Middle frontal gyrus (tissue), 1 donor: ENCODE results near the gene THOC6.
"Not testable (repeated sequence)": the region's sequence is repeated elsewhere in the genome, so short reads cannot be mapped to it uniquely, and the experiment has no call there.

Source experiments
- DNase-seq: peaks from one replicate; pipeline ENCODE4 v3.0.0-alpha.2; 2015; ENCODE audit warnings: low spot score; ENCODE audit errors: extremely low spot score

Gene THOC6

DNA sequence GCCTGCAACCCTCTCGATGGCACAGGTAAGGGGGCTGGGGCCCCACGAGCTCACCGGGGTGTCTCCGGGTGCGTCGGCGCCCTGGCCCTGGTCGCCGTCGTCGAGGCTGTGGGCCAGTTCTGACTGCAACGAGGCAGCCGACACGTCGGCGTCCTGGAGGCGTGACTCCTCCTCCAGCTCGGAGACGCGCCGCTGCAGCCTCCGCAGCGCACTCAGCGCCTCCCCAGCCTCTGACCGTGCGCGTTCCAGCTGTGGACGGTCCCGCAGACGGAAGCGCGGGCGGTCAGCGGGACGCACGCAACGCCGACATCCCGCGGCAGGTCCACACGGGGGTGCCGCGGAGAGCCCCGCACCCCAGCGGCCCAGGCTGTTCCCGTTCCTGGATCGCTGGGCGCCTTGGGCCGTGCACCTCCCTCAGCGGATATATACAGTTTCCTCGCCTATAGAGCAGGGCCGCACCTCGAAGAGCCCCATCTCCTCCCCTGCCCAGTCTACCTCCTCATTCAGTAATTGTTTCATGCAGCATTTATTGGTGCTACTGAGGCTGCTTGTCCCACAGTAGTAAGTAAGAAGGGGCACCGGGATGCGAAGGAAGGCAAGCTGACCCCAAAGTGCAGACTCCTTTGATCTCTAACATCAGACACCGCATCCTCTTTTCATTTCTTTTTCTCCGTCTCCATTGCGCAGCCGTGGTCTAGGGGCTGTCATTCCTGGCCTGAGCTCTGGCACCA, 5.8 kb downstream of the THOC6 start:
- no peak for DNase-seq

DNA sequence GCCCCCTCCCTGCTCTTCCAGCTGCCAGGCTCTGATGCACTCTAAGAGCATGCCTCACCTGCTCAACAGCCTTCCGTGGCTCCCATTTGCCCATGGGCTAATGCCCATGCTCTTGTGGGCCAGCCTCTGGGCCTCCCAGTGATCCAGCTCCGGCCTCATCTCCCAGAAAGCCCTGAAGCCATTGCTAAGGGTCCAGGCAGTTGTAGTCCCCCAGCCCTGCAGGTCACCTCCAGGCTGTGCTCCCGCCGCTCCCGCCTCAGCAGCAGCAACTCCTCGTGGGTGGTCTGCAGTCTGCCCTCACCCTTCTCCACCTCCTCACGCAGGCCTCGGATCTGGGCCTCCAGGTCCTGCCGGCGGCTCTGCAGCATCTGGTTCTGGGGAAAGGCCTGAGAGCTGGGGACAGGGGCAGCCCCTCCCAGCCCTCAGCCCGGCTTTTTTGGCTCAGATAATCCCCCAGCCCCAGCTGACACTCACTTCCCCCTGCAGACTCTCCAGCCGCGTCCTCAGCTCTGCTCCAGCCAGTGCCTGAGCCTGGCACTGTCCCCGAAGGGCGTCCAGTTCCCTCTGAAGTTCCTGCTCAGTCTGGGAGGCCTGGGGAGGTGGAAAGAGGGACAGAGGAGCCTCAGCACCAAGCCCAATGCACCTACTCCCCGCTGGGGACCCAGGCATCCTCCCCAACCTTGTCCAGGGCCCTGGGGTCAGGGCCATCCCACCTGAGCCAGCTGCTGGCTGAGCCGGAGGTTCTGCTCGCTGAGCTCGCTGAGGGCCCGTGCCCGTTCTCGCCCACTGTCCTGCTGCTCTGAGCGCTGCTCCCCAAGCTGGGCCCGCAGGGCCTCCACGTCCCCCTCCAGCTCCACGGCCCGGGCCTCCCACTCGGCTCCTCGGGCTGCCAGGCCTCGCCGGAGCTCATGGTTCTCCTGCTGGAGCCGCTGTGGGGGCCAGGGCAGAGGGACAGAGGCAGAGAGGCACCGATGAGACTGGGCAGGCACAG, 6.7 kb downstream of the THOC6 start:
- DNase-seq, result no peak

- DNase-seq, result no peak
These were observed 8.8 kb downstream of the THOC6 start for GRCh38 chr16:3032624-3033023.

- DNase-seq, result no peak
These were observed 11.6 kb downstream of the THOC6 start for GRCh38 chr16:3035289-3035971.

- no peak for DNase-seq
These were observed 12.3 kb downstream of the THOC6 start for GRCh38 chr16:3035972-3036725.

DNA sequence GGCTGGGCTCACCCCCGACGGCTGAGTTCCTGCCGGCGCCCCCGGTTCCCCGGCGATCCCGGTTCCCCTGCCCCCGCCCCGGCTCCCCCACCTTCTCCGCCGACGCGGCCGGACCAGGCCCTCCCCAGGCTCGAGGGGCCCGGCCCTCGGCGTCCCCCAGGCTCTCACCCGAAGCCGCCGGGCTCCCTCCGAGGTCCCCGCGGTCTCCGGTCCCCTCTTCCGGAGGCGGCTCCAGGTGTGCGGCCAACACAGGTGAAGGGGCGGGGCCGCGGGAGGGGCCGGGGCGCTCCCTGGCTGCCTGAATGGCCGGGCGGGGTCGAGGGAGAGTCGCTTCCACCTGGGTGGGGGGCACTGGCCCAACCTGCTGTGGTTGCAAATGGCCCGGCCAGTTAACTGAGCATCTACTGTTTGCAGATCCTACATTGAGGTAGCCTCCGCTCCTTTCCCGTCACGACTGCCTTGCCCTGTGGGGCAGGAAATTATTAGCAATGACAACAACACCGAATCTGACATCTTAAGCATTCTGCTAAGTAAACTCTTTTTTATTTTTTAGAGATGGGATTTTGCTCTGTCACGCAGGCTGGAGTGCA, 13.0 kb downstream of the THOC6 start, which contains the start of gene BICDL2:
TSS of gene BICDL2 (minus strand) at position 219 of the 590 bp plus-strand sequence. CDS start 1,448 bp downstream, outside the sequence.
- DNase-seq, result no peak

GRCh38 chr16:3038256-3038655, 14.4 kb downstream of the THOC6 start:
- DNase-seq, result no peak

GRCh38 chr16:3038896-3039295, 15.1 kb downstream of the THOC6 start:
- no peak for DNase-seq

DNA sequence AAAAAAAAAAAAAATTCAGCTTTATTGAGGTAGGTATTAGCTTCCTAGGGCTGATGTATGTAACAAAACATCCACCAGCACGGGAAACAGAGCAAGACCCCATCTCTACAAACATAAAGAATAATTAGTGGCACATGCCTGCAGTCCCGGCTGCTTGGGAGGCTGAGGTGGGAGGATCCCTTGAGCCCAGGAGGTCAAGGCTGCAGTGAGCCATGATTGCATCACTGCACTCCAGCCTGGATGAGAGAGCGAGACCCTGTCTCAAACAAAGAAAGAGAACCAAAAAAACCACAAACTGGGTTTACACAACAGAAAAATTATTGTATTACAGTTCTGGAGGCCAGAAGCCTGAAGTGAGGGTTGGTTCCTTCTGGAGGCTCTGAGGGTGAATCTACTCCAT, 18.5 kb downstream of the THOC6 start:
- no peak for DNase-seq

DNA sequence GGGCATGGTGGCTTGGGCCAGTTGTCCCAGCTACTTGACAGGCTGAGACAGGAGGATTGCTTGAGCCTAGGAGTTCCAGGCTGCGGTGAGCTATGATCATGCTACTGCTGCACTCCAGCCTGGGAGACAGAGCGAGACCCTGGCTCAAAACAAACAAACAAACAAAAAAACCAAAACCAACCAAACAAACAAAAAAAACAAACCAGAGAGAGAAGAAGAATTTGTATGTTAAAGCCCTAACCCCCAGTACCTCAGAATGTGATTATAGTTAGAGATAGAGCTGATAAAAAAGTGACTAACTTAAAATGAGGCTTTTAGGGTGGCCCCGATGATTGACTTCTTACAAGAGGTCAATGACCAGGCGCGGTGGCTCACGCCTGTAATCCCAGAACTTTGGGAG, 20.9 kb downstream of the THOC6 start:
- DNase-seq, result no peak

GRCh38 chr16:3045758-3046640, 22.2 kb downstream of the THOC6 start, which contains the start of gene MMP25:
Gene MMP25, plus strand, starts transcription at chr16:3046561. Its CDS starts 357 bp downstream, at chr16:3046918.
- DNase-seq, result no peak

DNA sequence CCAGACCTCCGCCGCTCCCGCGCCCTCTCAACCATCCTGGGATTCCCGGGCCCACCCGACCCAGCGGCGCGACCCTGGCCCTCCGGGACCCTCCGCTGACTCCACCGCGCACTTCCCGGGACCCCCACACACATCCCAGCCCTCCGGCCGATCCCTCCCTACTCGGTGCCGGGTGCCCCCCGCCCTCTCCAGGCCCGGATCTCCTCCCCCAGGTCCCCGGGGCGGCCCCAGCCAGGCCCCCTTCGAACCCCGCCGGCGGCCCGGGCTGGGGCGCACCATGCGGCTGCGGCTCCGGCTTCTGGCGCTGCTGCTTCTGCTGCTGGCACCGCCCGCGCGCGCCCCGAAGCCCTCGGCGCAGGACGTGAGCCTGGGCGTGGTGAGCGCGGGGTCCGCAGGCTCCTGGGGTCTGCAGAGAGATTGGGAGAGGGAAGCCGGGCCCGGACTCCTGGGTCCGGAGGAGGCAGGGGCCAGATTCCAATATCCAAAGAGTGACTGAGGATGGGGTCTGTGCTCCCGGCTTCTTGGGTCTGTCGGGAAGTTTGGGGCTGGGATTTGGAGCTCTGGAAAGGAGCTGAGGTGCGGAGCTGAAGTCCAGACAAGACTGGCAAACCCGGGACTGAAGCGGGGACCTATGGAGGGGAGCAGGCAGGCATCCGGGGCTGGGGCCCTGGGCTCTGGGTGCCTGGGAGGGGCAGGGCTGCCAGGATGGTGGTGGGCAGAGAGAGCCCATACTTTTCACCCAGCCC, 23.0 kb downstream of the THOC6 start:
- DNase-seq, result no peak

- DNase-seq, result no peak
These were observed 23.5 kb downstream of the THOC6 start for GRCh38 chr16:3047387-3047720.

DNA sequence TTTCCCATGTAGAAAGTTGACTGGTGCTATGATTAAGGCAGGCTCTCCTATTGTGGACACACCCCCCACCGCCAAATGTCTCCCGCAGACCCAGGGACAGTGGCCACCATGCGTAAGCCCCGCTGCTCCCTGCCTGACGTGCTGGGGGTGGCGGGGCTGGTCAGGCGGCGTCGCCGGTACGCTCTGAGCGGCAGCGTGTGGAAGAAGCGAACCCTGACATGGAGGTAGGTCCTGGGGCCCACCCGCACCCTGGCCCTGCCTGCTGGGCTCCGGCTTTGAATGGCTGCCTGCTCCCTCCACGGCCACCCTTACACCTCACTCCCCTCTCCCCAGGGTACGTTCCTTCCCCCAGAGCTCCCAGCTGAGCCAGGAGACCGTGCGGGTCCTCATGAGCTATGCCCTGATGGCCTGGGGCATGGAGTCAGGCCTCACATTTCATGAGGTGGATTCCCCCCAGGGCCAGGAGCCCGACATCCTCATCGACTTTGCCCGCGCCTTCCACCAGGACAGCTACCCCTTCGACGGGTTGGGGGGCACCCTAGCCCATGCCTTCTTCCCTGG, 26.2 kb downstream of the THOC6 start:
- no peak for DNase-seq

GRCh38 chr16:3050487-3050886, 26.7 kb downstream of the THOC6 start:
- no peak for DNase-seq

GRCh38 chr16:3051009-3051408, 27.2 kb downstream of the THOC6 start:
- no peak for DNase-seq

GRCh38 chr16:3051494-3051893, 27.7 kb downstream of the THOC6 start:
- no peak for DNase-seq

- DNase-seq, result not testable (repeated sequence)
These were observed 28.9 kb downstream of the THOC6 start for GRCh38 chr16:3052571-3053329.
